K562 (cell line): Measurements from ENCODE around the gene RPS6KA2. TPM values are rescaled to one million over a fixed set of nuclear protein-coding genes. Genes with fewer than 3 reads are reported as not detected.

Source experiments
- ARID1B ChIP-seq: fragments of 450-650 bp; IDR thresholded peaks from 2 replicates; pipeline ENCODE4 v1.6.1; 2016; ENCODE audit warnings: antibody characterized with exemption, mild to moderate bottlenecking, inconsistent platforms
- ARID3B ChIP-seq: fragments of 250-450 bp; sonication (Bioruptor Pico); IDR thresholded peaks from 2 replicates; pipeline ENCODE4 v1.4.0; 2020; ENCODE audit warnings: borderline replicate concordance
- DACH1 ChIP-seq: fragments of 450-650 bp; IDR thresholded peaks from 2 replicates; pipeline ENCODE4 v1.6.1; 2018; ENCODE audit not compliant: partially characterized antibody
- ESRRB ChIP-seq: fragments of 250-450 bp; sonication (Bioruptor Pico); IDR thresholded peaks from 2 replicates; pipeline ENCODE4 v1.5.0; 2020; ENCODE audit warnings: mild to moderate bottlenecking, moderate library complexity, borderline replicate concordance
- HES1 ChIP-seq: fragments of 450-650 bp; IDR thresholded peaks from 2 replicates; pipeline ENCODE4 v1.6.1; 2016; ENCODE audit warnings: low read depth, mild to moderate bottlenecking, moderate library complexity
- MXI1 ChIP-seq: IDR thresholded peaks from 2 replicates; pipeline ENCODE4 v1.6.1; 2011; ENCODE audit warnings: low read depth, mild to moderate bottlenecking, improper control_type of control experiment, low read length
- MYBL2 ChIP-seq, 2 experiments: fragments of 450-650 bp in 1 of 2; sonication (generic) in 1 of 2; formaldehyde crosslinking in 1 of 2; IDR thresholded peaks; 2 replicates each; pipeline versions ENCODE4 v1.6.1 to v1.8.1; 2017 to 2022; ENCODE audit warnings: borderline replicate concordance in 1 of 2, inconsistent platforms in 1 of 2, low read depth in 1 of 2, mild to moderate bottlenecking in 1 of 2, missing genetic modification reagents in 1 of 2, moderate library complexity in 1 of 2
- PHB ChIP-seq: fragments of 250-450 bp; sonication (Bioruptor Pico); IDR thresholded peaks from 2 replicates; pipeline ENCODE4 v1.5.0; 2021
- RCOR1 ChIP-seq, 2 experiments: IDR thresholded peaks; 2 replicates each; pipeline ENCODE4 v1.6.1; 2012; ENCODE audit warnings: low read depth in 2 of 2, low read length in 2 of 2, borderline replicate concordance in 1 of 2, improper control_type of control experiment in 1 of 2
- TFAM ChIP-seq: fragments of 250-450 bp; sonication (Bioruptor Pico); conservative IDR thresholded peaks from 2 replicates; pipeline ENCODE4 v1.5.0; 2021; ENCODE audit warnings: mild to moderate bottlenecking, moderate library complexity
- TRIM28 ChIP-seq: fragments of 450-650 bp; IDR thresholded peaks from 2 replicates; pipeline ENCODE4 v1.6.1; 2017
- ZBTB11 ChIP-seq, 3 experiments: fragments of 200-800 bp in 1 of 3; fragments of 250-450 bp in 1 of 3; fragments of 450-650 bp in 1 of 3; sonication (Bioruptor Pico) in 1 of 3; sonication (Bioruptor generic) in 1 of 3; formaldehyde crosslinking in 1 of 3; IDR thresholded peaks; 2 replicates each; pipeline versions ENCODE4 v1.6.1 to v1.8.0; 2016 to 2022; ENCODE audit warnings: mild to moderate bottlenecking in 2 of 3, missing genetic modification characterization in 2 of 3, missing compliant biosample characterization in 1 of 3, moderate library complexity in 1 of 3
- ZNF280B ChIP-seq: fragments of 250-450 bp; sonication (Bioruptor Pico); IDR thresholded peaks from 2 replicates; pipeline ENCODE4 v1.5.1; 2021; ENCODE audit warnings: mild to moderate bottlenecking
- polyA plus RNA-seq, 8 experiments: library from polyadenylated mRNA; depleted of rRNA in 4 of 8; stranded (reverse) in 5 of 8; unstranded in 3 of 8; fragments of >200 nt; fragmentation: Nextera tagmentation in 2 of 8; fragmentation: Illumina TruSeq in 1 of 8; extraction: Ambion mirVana in 2 of 8; extraction: Trizol in 1 of 8; gene quantifications; 2 replicates each; pipeline versions ENCODE4 v1.2.1 to v1.2.3, GENCODE V29; 2011 to 2014; ENCODE audit warnings: inconsistent platforms in 1 of 8, missing spikeins in 1 of 8
- total RNA-seq, 7 experiments: library from RNA; depleted of rRNA in 6 of 7; stranded (reverse); fragments of >200 nt in 6 of 7; fragmentation: Illumina TruSeq in 2 of 7; extraction: Trizol in 2 of 7; gene quantifications; 2 replicates each; pipeline versions ENCODE4 v1.2.1 to v1.2.3, GENCODE V29; 2011 to 2021; ENCODE audit warnings: low replicate concordance in 1 of 7

RPS6KA2 gene
- total and polyA plus RNA-seq, 9 of the 15 experiments (the other 6 are each of a cell fraction or from before 2014, with no cell fraction given) = 0.29 to 1.00 (median 0.53) TPM

GRCh38 chr6:166366921-166367320, 260.1 kb downstream of the RPS6KA2 start (continued):
- TF ChIP-seq MYBL2 (IDR thresholded peaks at IDR 0.05; ENCODE audit: low read depth) (no peak), MYBL2 (CRISPR knock-in tag; IDR thresholded peaks at IDR 0.05; ENCODE audit: borderline replicate concordance) (no peak), TFAM (CRISPR knock-in tag) (no peak), ESRRB (CRISPR knock-in tag) (no peak), HES1 (no peak), TRIM28 (no peak), ARID1B (no peak), MXI1 (no peak), DACH1 (no peak), ZBTB11 (CRISPR knock-in tag; IDR thresholded peaks at IDR 0.05) (no peak), ZNF280B (CRISPR knock-in tag) (no peak), PHB (CRISPR knock-in tag) (no peak), ARID3B (CRISPR knock-in tag) (no peak), RCOR1 (IDR thresholded peaks at IDR 0.05; ENCODE audit: borderline replicate concordance in 1 of 2, low read depth in 2 of 2, low read length in 2 of 2) (no peak)
